GM12878 (cell line): ENCODE results near the gene DOK4. TPM values are rescaled to one million over a fixed set of nuclear protein-coding genes. Genes with fewer than 3 reads are reported as not detected.

Source experiments
- ATAC-seq: fragments of 200-7000 bp; cut with Tn5 transposase; 3 replicates; pipeline ENCODE4 v1.9.1; 2020; ENCODE audit warnings: mild to moderate bottlenecking, moderate library complexity
- BruUV-seq: library from RNA; stranded (reverse); fragments of 400-500 nt; replicated peaks from 2 replicates; lab custom pipeline; 2021; lab: Mats Ljungman, UMichigan
- CTCF ChIA-PET: fragments of 300-600 bp; sonication (Branson Sonifier 250); formaldehyde crosslinking; extraction: SDS; loops from one replicate; lab custom pipeline; 2021; ENCODE audit warnings: inconsistent platforms; lab: Yijun Ruan, JAX
- POLR2A ChIA-PET: fragments of 350-600 bp; formaldehyde crosslinking; extraction: SDS; loops from one replicate; lab custom pipeline; 2021; ENCODE audit warnings: inconsistent platforms; lab: Charles Lee
- RAD21 ChIA-PET: fragments of 300-600 bp; sonication (Branson Sonifier 250); formaldehyde crosslinking; loops from one replicate; lab custom pipeline; 2023; ENCODE audit warnings: antibody characterized with exemption; ENCODE audit not compliant: unreplicated experiment; lab: Charles Lee
- SMC1A ChIA-PET: fragments of 300-600 bp; sonication (Branson Sonifier 250); formaldehyde crosslinking; loops from one replicate; lab custom pipeline; 2023; ENCODE audit not compliant: unreplicated experiment, uncharacterized antibody; lab: Charles Lee
- DNase-seq: peaks from one replicate; pipeline ENCODE4 v3.0.0-alpha.2; 2011; ENCODE audit warnings: low read depth, low spot score
- FAIRE-seq: peaks from 3 replicates; lab custom pipeline; 2011; peaks lifted over from hg19 to GRCh38; lab: Jason Lieb, UNC
- H2AFZ ChIP-seq: 2 replicates; pipeline ENCODE4 v1.6.0; 2011; ENCODE audit warnings: low read depth, low read length, control low read depth; ENCODE audit not compliant: control insufficient read depth
- H3K27ac ChIP-seq: 2 replicates; pipeline ENCODE4 v1.5.1; 2011; ENCODE audit warnings: control low read depth; ENCODE audit not compliant: control insufficient read depth, insufficient read depth
- H3K27me3 ChIP-seq, 2 experiments: replicated peaks in 1 of 2; 2 replicates each; pipeline versions ENCODE4 v1.6.0 to v1.6.1; 2011; ENCODE audit warnings: low read length in 1 of 2; ENCODE audit not compliant: control insufficient read depth in 2 of 2, insufficient read depth in 2 of 2
- H3K36me3 ChIP-seq, 2 experiments: 2 replicates each; pipeline ENCODE4 v1.5.1; 2011; ENCODE audit warnings: low read length in 1 of 2; ENCODE audit not compliant: control insufficient read depth in 2 of 2, insufficient read depth in 2 of 2
- H3K4me1 ChIP-seq: 2 replicates; pipeline ENCODE4 v1.6.1; 2011; ENCODE audit warnings: mild to moderate bottlenecking, low read length, moderate library complexity, mixed read lengths; ENCODE audit not compliant: control insufficient read depth, insufficient read depth
- H3K4me2 ChIP-seq: 2 replicates; pipeline ENCODE4 v1.6.0; 2011; ENCODE audit warnings: control low read depth; ENCODE audit not compliant: control insufficient read depth, insufficient read depth
- H3K4me3 ChIP-seq: fragments of 200-600 bp; sonication (generic); 2 replicates; pipeline ENCODE4 v1.5.1; 2016
- H3K79me2 ChIP-seq: 2 replicates; pipeline ENCODE4 v1.6.0; 2011; ENCODE audit warnings: low read length; ENCODE audit not compliant: control insufficient read depth, insufficient read depth
- H3K9ac ChIP-seq: 2 replicates; pipeline ENCODE4 v1.8.0; 2011; ENCODE audit warnings: low read length, control low read depth, mixed read lengths; ENCODE audit not compliant: control insufficient read depth, insufficient read depth
- H3K9me3 ChIP-seq: replicated peaks from 3 replicates; pipeline ENCODE4 v1.5.1; 2011; ENCODE audit warnings: mild to moderate bottlenecking, low read length; ENCODE audit not compliant: control insufficient read depth, insufficient read depth
- H4K20me1 ChIP-seq: 2 replicates; pipeline ENCODE4 v1.6.0; 2011; ENCODE audit not compliant: control insufficient read depth, insufficient read depth
- BRCA1 ChIP-seq: IDR thresholded peaks from 2 replicates; pipeline ENCODE4 v1.6.1; 2011; ENCODE audit warnings: low read depth, low read length, improper control_type of control experiment
- DPF2 ChIP-seq: fragments of 450-650 bp; IDR thresholded peaks from 2 replicates; pipeline ENCODE4 v1.6.1; 2017; ENCODE audit warnings: mild to moderate bottlenecking
- GABPA ChIP-seq: IDR thresholded peaks from 2 replicates; pipeline ENCODE4 v1.6.1; 2014; ENCODE audit warnings: antibody characterized with exemption, low read depth, mild to moderate bottlenecking, inconsistent platforms
- MYC ChIP-seq: IDR thresholded peaks from 2 replicates; pipeline ENCODE4 v1.6.1; 2011; ENCODE audit warnings: mild to moderate bottlenecking, low read length, moderate library complexity, inconsistent platforms; ENCODE audit not compliant: insufficient read depth, insufficient replicate concordance, insufficient read length, severe bottlenecking
- SUZ12 ChIP-seq: fragments of 200-600 bp; sonication (generic); IDR thresholded peaks from one replicate; pipeline ENCODE4 v1.6.1; 2018; ENCODE audit warnings: antibody characterized with exemption, mild to moderate bottlenecking; ENCODE audit not compliant: unreplicated experiment
- ZNF207 ChIP-seq: fragments of 450-650 bp; IDR thresholded peaks from 2 replicates; pipeline ENCODE4 v1.6.1; 2014; ENCODE audit warnings: antibody characterized with exemption, mild to moderate bottlenecking, borderline replicate concordance
- ZNF274 ChIP-seq: IDR thresholded peaks from one replicate; pipeline ENCODE4 v1.8.0; 2011; ENCODE audit not compliant: insufficient read length, insufficient read depth
- WGBS: methylation state at CpG from one replicate; pipeline ENCODE4 v1.1.6; 2016; ENCODE audit warnings: low lambda C conversion rate; ENCODE audit not compliant: insufficient replicate concordance, insufficient coverage; ENCODE audit errors: missing lambda C conversion rate; 5-methylcytosine and 5-hydroxymethylcytosine counted together
- in situ Hi-C: fragments of 300-500 bp; cut with MboI; formaldehyde crosslinking; loops from 9 replicates; pipeline ENCODE4 v1.14.3; 2018; ENCODE audit warnings: mixed read lengths
- intact Hi-C: fragments of 100-400 bp; cut with micrococcal nuclease; formaldehyde crosslinking; loops from one replicate; pipeline ENCODE4 v1.14.2; 2022; ENCODE audit not compliant: unreplicated experiment
- polyA plus RNA-seq, 11 experiments: library from polyadenylated mRNA; depleted of rRNA in 4 of 11; unstranded in 6 of 11; stranded (reverse) in 5 of 11; fragments of >200 nt; fragmentation: Nextera tagmentation in 4 of 11; fragmentation: Illumina TruSeq in 1 of 11; extraction: Ambion mirVana in 4 of 11; extraction: Trizol in 1 of 11; gene quantifications; 1 replicate in 1 of 11; 2 replicates in 10 of 11; pipeline versions ENCODE4 v1.2.1 to v1.2.3, GENCODE V29; 2011 to 2016; ENCODE audit warnings: inconsistent platforms in 2 of 11, missing spikeins in 2 of 11, low read depth in 1 of 11
- total RNA-seq, 4 experiments: library from RNA; depleted of rRNA in 3 of 4; stranded (reverse); fragments of >200 nt in 3 of 4; fragmentation: Illumina TruSeq in 1 of 4; extraction: Trizol in 1 of 4; gene quantifications; 2 replicates each; pipeline versions ENCODE4 v1.2.1 to v1.2.3, GENCODE V29; 2013 to 2021
- TF ChIP-seq, protein P1 (sequence below): IDR thresholded peaks from 2 replicates; pipeline ENCODE4 v1.6.1; 2011; ENCODE audit warnings: low read depth, mild to moderate bottlenecking, low read length, moderate library complexity, borderline replicate concordance; ENCODE audit errors: extremely low read depth
- TF ChIP-seq, protein P2 (sequence below): fragments of 450-650 bp; IDR thresholded peaks from 2 replicates; pipeline ENCODE4 v1.6.1; 2017; ENCODE audit warnings: mild to moderate bottlenecking, moderate library complexity
- TF ChIP-seq, protein P3 (sequence below): IDR thresholded peaks from 2 replicates; pipeline ENCODE4 v1.6.1; 2011; ENCODE audit warnings: mild to moderate bottlenecking, low read depth, low read length, moderate library complexity; ENCODE audit not compliant: insufficient replicate concordance

Gene DOK4
- total and polyA plus RNA-seq, 10 of the 15 experiments (the other 5 are each of a cell fraction or from before 2014, with no cell fraction given), result 0.20 to 7.0 (median 2.4) TPM; not detected in 1

DNA sequence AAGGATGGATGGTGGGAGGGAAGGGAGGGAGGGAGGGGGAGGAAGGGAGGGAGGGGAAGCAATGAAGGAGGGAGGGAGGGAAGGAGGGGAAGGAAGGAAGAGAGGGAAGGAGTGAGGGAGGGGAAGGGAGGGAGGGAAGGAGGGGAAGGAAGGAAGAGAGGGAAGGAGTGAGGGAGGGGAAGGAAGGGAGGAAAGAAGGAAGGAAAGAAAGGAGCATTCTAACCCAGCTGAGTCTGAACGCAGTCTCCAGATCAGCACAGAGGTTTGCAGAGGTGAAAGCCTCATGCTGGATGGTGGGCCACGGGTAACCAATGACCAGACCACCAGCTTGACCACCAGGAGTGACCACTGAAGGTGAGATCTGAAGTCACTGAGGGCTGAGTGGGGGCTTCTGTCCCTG, 63.1 kb downstream of the DOK4 start:
- Histone ChIP-seq H3K27me3 (no peaks in the 10 kb centered on the region), H4K20me1 (no peaks in the 10 kb centered on the region), H3K9ac (no peak overlapping the region), H3K4me2 (no peak overlapping the region), H3K4me3 (no peak overlapping the region), H2AFZ (no peak overlapping the region), H3K36me3 (no peaks in the 10 kb centered on the region), H3K27ac (no peak overlapping the region), H3K9me3 (no peaks in the 10 kb centered on the region), H3K79me2 (no peaks in the 10 kb centered on the region), H3K4me1 (no peaks in the 10 kb centered on the region)
- no TSS peak for BruUV-seq
- no peak for ATAC-seq
- SMC1A ChIA-PET, result interaction anchor here (1.5 to 2.4 kb wide), 3 partner anchors 97 to 125 kb away, joined by 4 to 16 read pairs (median 11); no protein-coding TSS in a partner anchor
- no peak for DNase-seq
- 50% methylated on average over 2 of the region's 2 CpGs for WGBS
- FAIRE-seq, result no peak
- RAD21 ChIA-PET, result interaction anchor here (0.9 to 7.5 kb wide), 3 partner anchors 99 to 123 kb away, joined by 3 to 293 read pairs (median 6); no protein-coding TSS in a partner anchor
- intact Hi-C loops (loop anchor here (2.0 kb wide), 1 partner anchor 88 kb away; no protein-coding TSS in a partner anchor), in situ Hi-C loops (no loop called here)
- POLR2A ChIA-PET, result interaction anchor here (0.5 kb wide), 1 partner anchor 572 kb away, joined by 5 read pairs; no protein-coding TSS in a partner anchor
- CTCF ChIA-PET, result interaction anchor here (0.6 to 14.6 kb wide), 7 partner anchors 15 to 248 kb away, joined by 3 to 632 read pairs (median 4); partner anchors contain the start of genes CIAPIN1, COQ9 and POLR2C
- TF ChIP-seq GABPA (no peak), DPF2 (no peak), ZNF274 (no peak), ZNF207 (no peak), SUZ12 (no peak), BRCA1 (no peak), MYC (no peak)
- TF ChIP-seq, protein P1, sequence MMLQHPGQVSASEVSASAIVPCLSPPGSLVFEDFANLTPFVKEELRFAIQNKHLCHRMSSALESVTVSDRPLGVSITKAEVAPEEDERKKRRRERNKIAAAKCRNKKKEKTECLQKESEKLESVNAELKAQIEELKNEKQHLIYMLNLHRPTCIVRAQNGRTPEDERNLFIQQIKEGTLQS, result no peak
- TF ChIP-seq, protein P2, sequence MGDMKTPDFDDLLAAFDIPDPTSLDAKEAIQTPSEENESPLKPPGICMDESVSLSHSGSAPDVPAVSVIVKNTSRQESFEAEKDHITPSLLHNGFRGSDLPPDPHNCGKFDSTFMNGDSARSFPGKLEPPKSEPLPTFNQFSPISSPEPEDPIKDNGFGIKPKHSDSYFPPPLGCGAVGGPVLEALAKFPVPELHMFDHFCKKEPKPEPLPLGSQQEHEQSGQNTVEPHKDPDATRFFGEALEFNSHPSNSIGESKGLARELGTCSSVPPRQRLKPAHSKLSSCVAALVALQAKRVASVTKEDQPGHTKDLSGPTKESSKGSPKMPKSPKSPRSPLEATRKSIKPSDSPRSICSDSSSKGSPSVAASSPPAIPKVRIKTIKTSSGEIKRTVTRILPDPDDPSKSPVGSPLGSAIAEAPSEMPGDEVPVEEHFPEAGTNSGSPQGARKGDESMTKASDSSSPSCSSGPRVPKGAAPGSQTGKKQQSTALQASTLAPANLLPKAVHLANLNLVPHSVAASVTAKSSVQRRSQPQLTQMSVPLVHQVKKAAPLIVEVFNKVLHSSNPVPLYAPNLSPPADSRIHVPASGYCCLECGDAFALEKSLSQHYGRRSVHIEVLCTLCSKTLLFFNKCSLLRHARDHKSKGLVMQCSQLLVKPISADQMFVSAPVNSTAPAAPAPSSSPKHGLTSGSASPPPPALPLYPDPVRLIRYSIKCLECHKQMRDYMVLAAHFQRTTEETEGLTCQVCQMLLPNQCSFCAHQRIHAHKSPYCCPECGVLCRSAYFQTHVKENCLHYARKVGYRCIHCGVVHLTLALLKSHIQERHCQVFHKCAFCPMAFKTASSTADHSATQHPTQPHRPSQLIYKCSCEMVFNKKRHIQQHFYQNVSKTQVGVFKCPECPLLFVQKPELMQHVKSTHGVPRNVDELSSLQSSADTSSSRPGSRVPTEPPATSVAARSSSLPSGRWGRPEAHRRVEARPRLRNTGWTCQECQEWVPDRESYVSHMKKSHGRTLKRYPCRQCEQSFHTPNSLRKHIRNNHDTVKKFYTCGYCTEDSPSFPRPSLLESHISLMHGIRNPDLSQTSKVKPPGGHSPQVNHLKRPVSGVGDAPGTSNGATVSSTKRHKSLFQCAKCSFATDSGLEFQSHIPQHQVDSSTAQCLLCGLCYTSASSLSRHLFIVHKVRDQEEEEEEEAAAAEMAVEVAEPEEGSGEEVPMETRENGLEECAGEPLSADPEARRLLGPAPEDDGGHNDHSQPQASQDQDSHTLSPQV, result no peak
- TF ChIP-seq, protein P3, sequence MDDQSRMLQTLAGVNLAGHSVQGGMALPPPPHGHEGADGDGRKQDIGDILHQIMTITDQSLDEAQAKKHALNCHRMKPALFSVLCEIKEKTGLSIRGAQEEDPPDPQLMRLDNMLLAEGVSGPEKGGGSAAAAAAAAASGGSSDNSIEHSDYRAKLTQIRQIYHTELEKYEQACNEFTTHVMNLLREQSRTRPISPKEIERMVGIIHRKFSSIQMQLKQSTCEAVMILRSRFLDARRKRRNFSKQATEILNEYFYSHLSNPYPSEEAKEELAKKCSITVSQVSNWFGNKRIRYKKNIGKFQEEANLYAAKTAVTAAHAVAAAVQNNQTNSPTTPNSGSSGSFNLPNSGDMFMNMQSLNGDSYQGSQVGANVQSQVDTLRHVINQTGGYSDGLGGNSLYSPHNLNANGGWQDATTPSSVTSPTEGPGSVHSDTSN, result no peak
